A549 (cell line): ENCODE measurements around the gene RNF213. TPM values are rescaled to one million over a fixed set of nuclear protein-coding genes. Genes with fewer than 3 reads are reported as not detected.
"Not testable (repeated sequence)": the region's sequence is repeated elsewhere in the genome, so short reads cannot be mapped to it uniquely, and the experiment has no call there.

ENCODE experiments used
- ATAC-seq, 2 experiments: fragments of 200-7000 bp in 1 of 2; fragments of >200 bp in 1 of 2; cut with Nextera tagmentation in 1 of 2; cut with Tn5 transposase in 1 of 2; 3 replicates each; pipeline versions ENCODE4 v1.8.0 to v1.9.1; 2018 to 2020; ENCODE audit warnings: mild to moderate bottlenecking in 1 of 2, moderate library complexity in 1 of 2
- CTCF ChIA-PET: fragments of 300-600 bp; sonication (Branson Sonifier 250); formaldehyde crosslinking; extraction: SDS; loops from one replicate; lab custom pipeline; 2021; ENCODE audit warnings: antibody characterized with exemption, inconsistent platforms; lab: Yijun Ruan, JAX
- POLR2A ChIA-PET: fragments of 350-600 bp; formaldehyde crosslinking; extraction: SDS; loops from one replicate; lab custom pipeline; 2021; ENCODE audit warnings: antibody characterized with exemption, inconsistent platforms; lab: Yijun Ruan, JAX
- DNase-seq, 2 experiments: peaks; one replicate each; pipeline versions ENCODE4 v3.0.0 to v3.0.0-alpha.2; 2011 to 2016; ENCODE audit warnings: low read depth in 1 of 2, low spot score in 1 of 2
- FAIRE-seq: peaks from 2 replicates; lab custom pipeline; 2011; peaks lifted over from hg19 to GRCh38; lab: Jason Lieb, UNC
- H3K27ac ChIP-seq, 2 experiments: fragments of >200 bp; sonication (Bioruptor Twin); formaldehyde crosslinking; 3 replicates each; pipeline ENCODE4 v1.5.1; 2016 to 2017
- H3K4me1 ChIP-seq: fragments of >200 bp; sonication (Bioruptor Twin); formaldehyde crosslinking; 3 replicates; pipeline ENCODE4 v1.6.1; 2016
- H3K4me2 ChIP-seq: fragments of >200 bp; sonication (Bioruptor Twin); formaldehyde crosslinking; 3 replicates; pipeline ENCODE4 v1.6.1; 2016
- H3K4me3 ChIP-seq: fragments of >200 bp; sonication (Bioruptor Twin); formaldehyde crosslinking; 3 replicates; pipeline ENCODE4 v1.5.1; 2016
- H3K9me3 ChIP-seq: fragments of >200 bp; sonication (Bioruptor Twin); formaldehyde crosslinking; 3 replicates; pipeline ENCODE4 v1.6.1; 2016
- CBX8 ChIP-seq: fragments of 200-600 bp; sonication (generic); IDR thresholded peaks from 2 replicates; pipeline ENCODE4 v1.6.1; 2016
- CEBPB ChIP-seq, 2 experiments: fragments of >200 bp in 1 of 2; sonication (Bioruptor Twin) in 1 of 2; formaldehyde crosslinking in 1 of 2; IDR thresholded peaks; 2 replicates each; pipeline ENCODE4 v1.6.1; 2012 to 2016
- CHD2 ChIP-seq: fragments of 150-350 bp; IDR thresholded peaks from 2 replicates; pipeline ENCODE4 v1.6.1; 2014; ENCODE audit warnings: low read length; ENCODE audit not compliant: partially characterized antibody
- CHD4 ChIP-seq: fragments of 200-600 bp; sonication (generic); IDR thresholded peaks from 2 replicates; pipeline ENCODE4 v1.6.1; 2016; ENCODE audit warnings: antibody characterized with exemption, mild to moderate bottlenecking, borderline replicate concordance
- EHF ChIP-seq: fragments of 250-450 bp; sonication (Bioruptor Pico); IDR thresholded peaks from 2 replicates; pipeline ENCODE4 v1.5.0; 2020; ENCODE audit warnings: mild to moderate bottlenecking
- EHMT2 ChIP-seq: fragments of 200-600 bp; sonication (generic); IDR thresholded peaks from 2 replicates; pipeline ENCODE4 v1.6.1; 2016; ENCODE audit warnings: antibody characterized with exemption, low read depth, mild to moderate bottlenecking, moderate library complexity
- FOSB ChIP-seq: fragments of 250-450 bp; sonication (Bioruptor Pico); IDR thresholded peaks from 2 replicates; pipeline ENCODE4 v1.5.0; 2020; ENCODE audit warnings: mild to moderate bottlenecking, moderate library complexity
- HEYL ChIP-seq: fragments of 250-450 bp; sonication (Bioruptor Pico); IDR thresholded peaks from 2 replicates; pipeline ENCODE4 v1.8.0; 2021; ENCODE audit warnings: mild to moderate bottlenecking, moderate library complexity
- HOXA7 ChIP-seq: fragments of 250-450 bp; sonication (Bioruptor Pico); IDR thresholded peaks from 2 replicates; pipeline ENCODE4 v1.5.0; 2020; ENCODE audit warnings: mild to moderate bottlenecking, moderate library complexity
- HOXB5 ChIP-seq: fragments of 250-450 bp; sonication (Bioruptor Pico); IDR thresholded peaks from 2 replicates; pipeline ENCODE4 v1.5.0; 2020; ENCODE audit warnings: mild to moderate bottlenecking, moderate library complexity
- JUN ChIP-seq, 2 experiments: fragments of >200 bp; sonication (Bioruptor Twin); formaldehyde crosslinking; IDR thresholded peaks; 2 replicates in 1 of 2; 3 replicates in 1 of 2; pipeline ENCODE4 v1.6.1; 2016 to 2017
- JUNB ChIP-seq: fragments of >200 bp; sonication (Bioruptor Twin); formaldehyde crosslinking; IDR thresholded peaks from 2 replicates; pipeline ENCODE4 v1.6.1; 2016
- KDM1A ChIP-seq: fragments of 200-600 bp; sonication (generic); IDR thresholded peaks from 2 replicates; pipeline ENCODE4 v1.6.1; 2016; ENCODE audit warnings: low read depth, mild to moderate bottlenecking
- MAX ChIP-seq: IDR thresholded peaks from 2 replicates; pipeline ENCODE4 v1.6.1; 2012
- MAZ ChIP-seq: fragments of 150-350 bp; IDR thresholded peaks from 2 replicates; pipeline ENCODE4 v1.6.1; 2014; ENCODE audit warnings: antibody characterized with exemption, low read depth, low read length, borderline replicate concordance
- NFE2L2 ChIP-seq: fragments of 150-350 bp; conservative IDR thresholded peaks from 2 replicates; pipeline ENCODE4 v1.6.1; 2014; ENCODE audit warnings: low read length
- NPAS2 ChIP-seq: fragments of 250-450 bp; sonication (Bioruptor Pico); IDR thresholded peaks from 2 replicates; pipeline ENCODE4 v1.8.0; 2022; ENCODE audit warnings: mild to moderate bottlenecking, moderate library complexity, borderline replicate concordance
- NR3C1 ChIP-seq: fragments of >200 bp; sonication (Bioruptor Twin); formaldehyde crosslinking; IDR thresholded peaks from 3 replicates; pipeline ENCODE4 v1.6.1; 2017
- POLR2A ChIP-seq: IDR thresholded peaks from 2 replicates; pipeline ENCODE4 v1.6.1; 2012; ENCODE audit warnings: mild to moderate bottlenecking, low read length
- RAD21 ChIP-seq, 2 experiments: fragments of >200 bp in 1 of 2; sonication (Bioruptor Twin) in 1 of 2; formaldehyde crosslinking in 1 of 2; IDR thresholded peaks in 1 of 2; conservative IDR thresholded peaks in 1 of 2; 2 replicates in 1 of 2; 3 replicates in 1 of 2; pipeline ENCODE4 v1.6.1; 2012 to 2018; ENCODE audit warnings: inconsistent platforms in 1 of 2
- SREBF2 ChIP-seq: fragments of 450-650 bp; IDR thresholded peaks from 2 replicates; pipeline ENCODE4 v1.6.1; 2014; ENCODE audit warnings: mild to moderate bottlenecking, moderate library complexity
- TFCP2L1 ChIP-seq: fragments of 250-450 bp; sonication (Bioruptor Pico); IDR thresholded peaks from 2 replicates; pipeline ENCODE4 v1.5.0; 2021; ENCODE audit warnings: mild to moderate bottlenecking
- TP53 ChIP-seq: fragments of 250-450 bp; sonication (Bioruptor Pico); IDR thresholded peaks from 2 replicates; pipeline ENCODE4 v1.5.0; 2021; ENCODE audit warnings: mild to moderate bottlenecking, moderate library complexity
- USF2 ChIP-seq: fragments of 450-650 bp; IDR thresholded peaks from 2 replicates; pipeline ENCODE4 v1.6.1; 2014; ENCODE audit warnings: antibody characterized with exemption
- ZFP36 ChIP-seq: fragments of 450-650 bp; IDR thresholded peaks from 2 replicates; pipeline ENCODE4 v1.6.1; 2014; ENCODE audit warnings: borderline replicate concordance; ENCODE audit not compliant: partially characterized antibody
- WGBS: methylation state at CpG from one replicate; pipeline ENCODE4 v1.1.6; 2017; ENCODE audit errors: missing lambda C conversion rate; 5-methylcytosine and 5-hydroxymethylcytosine counted together
- polyA plus RNA-seq, 4 experiments: library from polyadenylated mRNA; depleted of rRNA in 3 of 4; stranded (reverse); fragments of >200 nt; fragmentation: RNase III in 1 of 4; extraction: RNeasy Plus Mini Kit Qiagen cat#74134 plus additional on column Dnase treatment in 1 of 4; gene quantifications; 2 replicates in 3 of 4; 3 replicates in 1 of 4; pipeline ENCODE4 v1.2.3, GENCODE V29; 2011 to 2017

RNF213 gene
- polyA plus RNA-seq, 2 of the 4 experiments (the other 2 are of a cell fraction): 59.1 to 127 TPM

- no peak for DNase-seq
- ChIA-PET POLR2A (no interaction called here), CTCF (interaction anchor here (1.2 kb wide), 1 partner anchor 39 kb away, joined by 4 read pairs; no protein-coding TSS in a partner anchor)
- ATAC-seq: no peak
- H3K27ac ChIP-seq: no peak overlapping the region
- no peak overlapping the region for H3K4me3 ChIP-seq
- no peak overlapping the region for H3K4me2 ChIP-seq
- no peaks in the 10 kb centered on the region for H3K4me1 ChIP-seq
- TF ChIP-seq EHMT2: no peak
- TF ChIP-seq CEBPB (IDR thresholded peaks at IDR 0.05): no peak
- TF ChIP-seq CBX8: no peak
- TF ChIP-seq KDM1A: no peak
- no peak for TF ChIP-seq SREBF2
- no peak for FAIRE-seq
- WGBS: 91% methylated on average over 4 of the region's 4 CpGs
- no peaks in the 10 kb centered on the region for H3K9me3 ChIP-seq
These were observed 142.3 kb downstream of the RNF213 start for GRCh38 chr17:80402959-80403358.

- ATAC-seq: no peak
- H3K4me3 ChIP-seq: no peak overlapping the region
- DNase-seq: no peak
- WGBS: 87% methylated on average over 8 of the region's 8 CpGs
- no peak for TF ChIP-seq CHD2
- H3K27ac ChIP-seq: no peak overlapping the region
- no peaks in the 10 kb centered on the region for H3K9me3 ChIP-seq
- no peak overlapping the region for H3K4me2 ChIP-seq
- no peak for FAIRE-seq
- H3K4me1 ChIP-seq: no peaks in the 10 kb centered on the region
- ChIA-PET CTCF (no interaction called here), POLR2A (no interaction called here)
These were observed 145.5 kb downstream of the RNF213 start for GRCh38 chr17:80406146-80406545.

- ATAC-seq, POLR2A ChIA-PET, H3K27ac ChIP-seq, FAIRE-seq, DNase-seq, CTCF ChIA-PET, H3K4me2 ChIP-seq, H3K4me3 ChIP-seq, H3K9me3 ChIP-seq, H3K4me1 ChIP-seq: not testable (repeated sequence)
- 82% methylated on average over 5 of the region's 5 CpGs for WGBS
These were observed 147.3 kb downstream of the RNF213 start for GRCh38 chr17:80407917-80408316.

- POLR2A ChIA-PET: no interaction called here
- CTCF ChIA-PET: interaction anchor here (1.4 to 1.6 kb wide), 2 partner anchors 10 to 13 kb away, joined by 3 to 5 read pairs; no protein-coding TSS in a partner anchor
- ATAC-seq (no peak), FAIRE-seq (no peak), DNase-seq (no peak)
- Histone ChIP-seq H3K9me3 (no peaks in the 10 kb centered on the region), H3K4me3 (no peak overlapping the region), H3K4me1 (peaks cover 4% of the 10 kb centered on the region), H3K27ac (no peak overlapping the region), H3K4me2 (no peak overlapping the region)
- TF ChIP-seq HOXB5 (CRISPR knock-in tag) (no peak), TFCP2L1 (no peak), JUN (IDR thresholded peaks at IDR 0.05) (no peak), HEYL (CRISPR knock-in tag) (no peak), NPAS2 (no peak), HOXA7 (CRISPR knock-in tag) (no peak), NR3C1 (no peak), SREBF2 (no peak), RAD21 (conservative IDR thresholded peaks at IDR 0.05 in 1 of 2, IDR thresholded peaks at IDR 0.05 in 1 of 2) (no peak)
- 24% methylated on average over 6 of the region's 6 CpGs for WGBS
These were observed 148.2 kb downstream of the RNF213 start for GRCh38 chr17:80408872-80409271.

GRCh38 chr17:80409626-80410025, 149.0 kb downstream of the RNF213 start:
- POLR2A ChIA-PET: no interaction called here
- FAIRE-seq (no peak), ATAC-seq (no peak), DNase-seq (no peak)
- Histone ChIP-seq H3K4me2 (no peak overlapping the region), H3K4me3 (no peak overlapping the region), H3K4me1 (peaks cover 8% of the 10 kb centered on the region), H3K27ac (no peak overlapping the region), H3K9me3 (no peaks in the 10 kb centered on the region)
- no peak for TF ChIP-seq SREBF2
- TF ChIP-seq MAX: no peak
- TF ChIP-seq MAZ: no peak
- TF ChIP-seq EHF (CRISPR knock-in tag): no peak
- no peak for TF ChIP-seq POLR2A
- TF ChIP-seq USF2: no peak
- TF ChIP-seq NPAS2: no peak
- TF ChIP-seq ZFP36: no peak
- no peak for TF ChIP-seq TP53
- TF ChIP-seq FOSB (CRISPR knock-in tag): no peak
- no peak for TF ChIP-seq CHD4
- no peak for TF ChIP-seq NFE2L2
- TF ChIP-seq JUNB: no peak
- CTCF ChIA-PET: interaction anchor here (1.4 to 1.6 kb wide), 3 partner anchors 10 to 17 kb away, joined by 3 to 5 read pairs (median 4); no protein-coding TSS in a partner anchor
- WGBS: 79% methylated on average over 13 of the region's 13 CpGs

GRCh38 chr17:80410441-80411087, 149.9 kb downstream of the RNF213 start:
- H3K4me1 ChIP-seq, DNase-seq, H3K4me3 ChIP-seq, H3K27ac ChIP-seq, POLR2A ChIA-PET, ATAC-seq, H3K9me3 ChIP-seq, FAIRE-seq, H3K4me2 ChIP-seq: not testable (repeated sequence)
- CTCF ChIA-PET: interaction anchor here (0.7 to 1.5 kb wide), 2 partner anchors 10 to 16 kb away, joined by 3 to 4 read pairs; no protein-coding TSS in a partner anchor
- 76% methylated on average over 16 of the region's 16 CpGs for WGBS
